OCI-LY1 (cell line): ENCODE data around the gene TRIM68.

ENCODE experiments used
- H2AFZ ChIP-seq: fragments of 200-600 bp; sonication (generic), shearing (Covaris generic); 2 replicates; pipeline ENCODE4 v1.6.0; 2014; ENCODE audit warnings: antibody characterized with exemption, mild to moderate bottlenecking, low read length
- H3F3A ChIP-seq: fragments of 200-600 bp; sonication (generic), shearing (Covaris generic); 2 replicates; pipeline ENCODE4 v1.6.0; 2014; ENCODE audit warnings: mild to moderate bottlenecking, antibody characterized with exemption, low read length, moderate library complexity; ENCODE audit not compliant: insufficient read depth
- H3K27ac ChIP-seq: fragments of 200-600 bp; sonication (generic); 2 replicates; pipeline ENCODE4 v1.5.1; 2014; ENCODE audit warnings: low read length, mixed run types, mild to moderate bottlenecking, low read depth; ENCODE audit not compliant: poor library complexity, severe bottlenecking
- H3K27me3 ChIP-seq: fragments of 200-600 bp; sonication (generic); 2 replicates; pipeline ENCODE4 v1.6.0; 2014; ENCODE audit warnings: antibody characterized with exemption, mild to moderate bottlenecking, low read length, moderate library complexity; ENCODE audit not compliant: insufficient read depth
- H3K36me3 ChIP-seq: fragments of 200-600 bp; sonication (generic); 2 replicates; pipeline ENCODE4 v1.6.1; 2014; ENCODE audit warnings: mild to moderate bottlenecking, antibody characterized with exemption, low read length, moderate library complexity, mixed read lengths; ENCODE audit not compliant: insufficient read depth
- H3K4me1 ChIP-seq: fragments of 200-600 bp; sonication (generic); 2 replicates; pipeline ENCODE4 v1.5.1; 2014; ENCODE audit warnings: mild to moderate bottlenecking, low read length, moderate library complexity; ENCODE audit not compliant: insufficient read depth, severe bottlenecking
- H3K4me2 ChIP-seq: fragments of 200-600 bp; sonication (generic), shearing (Covaris generic); 2 replicates; pipeline ENCODE4 v1.6.1; 2014; ENCODE audit warnings: low read length
- H3K4me3 ChIP-seq: fragments of 200-600 bp; sonication (generic); 2 replicates; pipeline ENCODE4 v1.5.1; 2014; ENCODE audit warnings: low read length, low read depth, mild to moderate bottlenecking, mixed read lengths; ENCODE audit not compliant: poor library complexity, severe bottlenecking
- H3K79me2 ChIP-seq: fragments of 200-600 bp; shearing (Covaris generic); 2 replicates; pipeline ENCODE4 v1.6.1; 2016; ENCODE audit warnings: mixed run types, low read length, mixed read lengths; ENCODE audit not compliant: insufficient read depth
- H3K9ac ChIP-seq: fragments of 200-600 bp; sonication (generic), shearing (Covaris generic); 2 replicates; pipeline ENCODE4 v1.6.1; 2014; ENCODE audit warnings: mild to moderate bottlenecking, low read length, mixed read lengths
- H3K9me2 ChIP-seq: fragments of 200-600 bp; sonication (generic), shearing (Covaris generic); 2 replicates; pipeline ENCODE4 v1.6.1; 2014; ENCODE audit warnings: low read depth, mild to moderate bottlenecking, low read length, mixed read lengths
- H3K9me3 ChIP-seq: fragments of 200-600 bp; shearing (Covaris generic); 2 replicates; pipeline ENCODE4 v1.6.1; 2014; ENCODE audit warnings: low read length, mixed read lengths
- H4K20me1 ChIP-seq: fragments of 200-600 bp; sonication (generic), shearing (Covaris generic); 2 replicates; pipeline ENCODE4 v1.6.0; 2016; ENCODE audit warnings: mild to moderate bottlenecking, low read length; ENCODE audit not compliant: insufficient read depth
- EZH2 ChIP-seq: fragments of 200-600 bp; sonication (generic), shearing (Covaris generic); IDR thresholded peaks from 2 replicates; pipeline ENCODE4 v1.8.0; 2017; ENCODE audit warnings: borderline replicate concordance, mixed run types, mild to moderate bottlenecking, antibody characterized with exemption, low read length, moderate library complexity, mixed read lengths
- TF ChIP-seq, protein P1 (sequence below): fragments of 200-600 bp; sonication (generic), shearing (Covaris generic); IDR thresholded peaks from 2 replicates; pipeline ENCODE4 v1.5.1; 2017; ENCODE audit warnings: mild to moderate bottlenecking, antibody characterized with exemption, low read length, moderate library complexity, mixed read lengths

TRIM68 gene

GRCh38 chr11:4578624-4579023, 29.4 kb downstream of the TRIM68 start:
- Histone ChIP-seq H3K9me3 (no peaks in the 10 kb centered on the region), H3F3A (no peaks in the 10 kb centered on the region), H3K4me2 (no peak overlapping the region), H4K20me1 (no peaks in the 10 kb centered on the region), H3K36me3 (no peaks in the 10 kb centered on the region), H2AFZ (no peak overlapping the region), H3K4me1 (no peaks in the 10 kb centered on the region), H3K9ac (no peak overlapping the region), H3K27me3 (no peaks in the 10 kb centered on the region), H3K9me2 (no peaks in the 10 kb centered on the region), H3K4me3 (no peak overlapping the region), H3K79me2 (no peaks in the 10 kb centered on the region), H3K27ac (no peak overlapping the region)
- TF ChIP-seq, protein P1, sequence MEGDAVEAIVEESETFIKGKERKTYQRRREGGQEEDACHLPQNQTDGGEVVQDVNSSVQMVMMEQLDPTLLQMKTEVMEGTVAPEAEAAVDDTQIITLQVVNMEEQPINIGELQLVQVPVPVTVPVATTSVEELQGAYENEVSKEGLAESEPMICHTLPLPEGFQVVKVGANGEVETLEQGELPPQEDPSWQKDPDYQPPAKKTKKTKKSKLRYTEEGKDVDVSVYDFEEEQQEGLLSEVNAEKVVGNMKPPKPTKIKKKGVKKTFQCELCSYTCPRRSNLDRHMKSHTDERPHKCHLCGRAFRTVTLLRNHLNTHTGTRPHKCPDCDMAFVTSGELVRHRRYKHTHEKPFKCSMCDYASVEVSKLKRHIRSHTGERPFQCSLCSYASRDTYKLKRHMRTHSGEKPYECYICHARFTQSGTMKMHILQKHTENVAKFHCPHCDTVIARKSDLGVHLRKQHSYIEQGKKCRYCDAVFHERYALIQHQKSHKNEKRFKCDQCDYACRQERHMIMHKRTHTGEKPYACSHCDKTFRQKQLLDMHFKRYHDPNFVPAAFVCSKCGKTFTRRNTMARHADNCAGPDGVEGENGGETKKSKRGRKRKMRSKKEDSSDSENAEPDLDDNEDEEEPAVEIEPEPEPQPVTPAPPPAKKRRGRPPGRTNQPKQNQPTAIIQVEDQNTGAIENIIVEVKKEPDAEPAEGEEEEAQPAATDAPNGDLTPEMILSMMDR: no peak
- TF ChIP-seq EZH2: no peak

- Histone ChIP-seq H3K27me3 (no peaks in the 10 kb centered on the region), H3K4me3 (no peak overlapping the region), H3K4me2 (no peak overlapping the region), H2AFZ (no peak overlapping the region), H3K36me3 (no peaks in the 10 kb centered on the region), H3K9me3 (no peaks in the 10 kb centered on the region), H3K79me2 (no peaks in the 10 kb centered on the region), H3K4me1 (no peaks in the 10 kb centered on the region), H3F3A (no peaks in the 10 kb centered on the region), H3K9ac (no peak overlapping the region), H3K9me2 (no peaks in the 10 kb centered on the region), H3K27ac (no peak overlapping the region), H4K20me1 (no peaks in the 10 kb centered on the region)
- TF ChIP-seq EZH2: no peak
- TF ChIP-seq, protein P1: no peak
Measured at GRCh38 chr11:4577761-4578160, 30.3 kb downstream of the TRIM68 start.

DNA sequence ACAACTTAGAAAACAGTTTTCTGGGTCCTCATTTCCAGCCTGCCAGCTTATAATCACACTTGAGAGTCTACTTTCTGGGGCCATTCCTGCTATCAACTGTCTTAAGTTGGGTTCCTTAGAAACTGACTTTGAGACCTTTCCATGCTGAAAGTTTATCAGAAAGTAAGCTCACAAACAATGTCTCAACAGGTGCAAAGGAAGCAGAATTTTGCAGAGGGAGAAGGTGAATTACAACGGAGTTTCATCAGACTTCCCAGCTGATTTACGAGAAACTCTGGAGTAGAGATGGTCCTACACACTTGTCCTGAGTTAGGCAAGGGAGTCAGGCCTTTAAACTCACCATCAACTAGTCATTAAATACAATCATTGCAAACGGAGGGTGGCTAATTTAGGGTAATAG, 31.2 kb downstream of the TRIM68 start:
- no peaks in the 10 kb centered on the region for H3K79me2 ChIP-seq
- H3K4me2 ChIP-seq: no peak overlapping the region
- no peaks in the 10 kb centered on the region for H3K9me2 ChIP-seq
- TF ChIP-seq EZH2: no peak
- TF ChIP-seq, protein P1: no peak
- no peaks in the 10 kb centered on the region for H3K9me3 ChIP-seq
- H3K9ac ChIP-seq: no peak overlapping the region
- H4K20me1 ChIP-seq: no peaks in the 10 kb centered on the region
- H3K36me3 ChIP-seq: no peaks in the 10 kb centered on the region
- no peak overlapping the region for H3K4me3 ChIP-seq
- no peaks in the 10 kb centered on the region for H3K4me1 ChIP-seq
- H3K27ac ChIP-seq: no peak overlapping the region
- H2AFZ ChIP-seq: no peak overlapping the region
- no peaks in the 10 kb centered on the region for H3K27me3 ChIP-seq
- no peaks in the 10 kb centered on the region for H3F3A ChIP-seq
